GM21619 (cell line): Measurements from ENCODE around the gene NOP56.

Experiments
- ATAC-seq: cut with Tn5 transposase; IDR thresholded peaks from one replicate; pipeline ENCODE4 v1.9.1; 2021; ENCODE audit not compliant: unreplicated experiment

Gene NOP56, protein sequence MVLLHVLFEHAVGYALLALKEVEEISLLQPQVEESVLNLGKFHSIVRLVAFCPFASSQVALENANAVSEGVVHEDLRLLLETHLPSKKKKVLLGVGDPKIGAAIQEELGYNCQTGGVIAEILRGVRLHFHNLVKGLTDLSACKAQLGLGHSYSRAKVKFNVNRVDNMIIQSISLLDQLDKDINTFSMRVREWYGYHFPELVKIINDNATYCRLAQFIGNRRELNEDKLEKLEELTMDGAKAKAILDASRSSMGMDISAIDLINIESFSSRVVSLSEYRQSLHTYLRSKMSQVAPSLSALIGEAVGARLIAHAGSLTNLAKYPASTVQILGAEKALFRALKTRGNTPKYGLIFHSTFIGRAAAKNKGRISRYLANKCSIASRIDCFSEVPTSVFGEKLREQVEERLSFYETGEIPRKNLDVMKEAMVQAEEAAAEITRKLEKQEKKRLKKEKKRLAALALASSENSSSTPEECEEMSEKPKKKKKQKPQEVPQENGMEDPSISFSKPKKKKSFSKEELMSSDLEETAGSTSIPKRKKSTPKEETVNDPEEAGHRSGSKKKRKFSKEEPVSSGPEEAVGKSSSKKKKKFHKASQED

DNA sequence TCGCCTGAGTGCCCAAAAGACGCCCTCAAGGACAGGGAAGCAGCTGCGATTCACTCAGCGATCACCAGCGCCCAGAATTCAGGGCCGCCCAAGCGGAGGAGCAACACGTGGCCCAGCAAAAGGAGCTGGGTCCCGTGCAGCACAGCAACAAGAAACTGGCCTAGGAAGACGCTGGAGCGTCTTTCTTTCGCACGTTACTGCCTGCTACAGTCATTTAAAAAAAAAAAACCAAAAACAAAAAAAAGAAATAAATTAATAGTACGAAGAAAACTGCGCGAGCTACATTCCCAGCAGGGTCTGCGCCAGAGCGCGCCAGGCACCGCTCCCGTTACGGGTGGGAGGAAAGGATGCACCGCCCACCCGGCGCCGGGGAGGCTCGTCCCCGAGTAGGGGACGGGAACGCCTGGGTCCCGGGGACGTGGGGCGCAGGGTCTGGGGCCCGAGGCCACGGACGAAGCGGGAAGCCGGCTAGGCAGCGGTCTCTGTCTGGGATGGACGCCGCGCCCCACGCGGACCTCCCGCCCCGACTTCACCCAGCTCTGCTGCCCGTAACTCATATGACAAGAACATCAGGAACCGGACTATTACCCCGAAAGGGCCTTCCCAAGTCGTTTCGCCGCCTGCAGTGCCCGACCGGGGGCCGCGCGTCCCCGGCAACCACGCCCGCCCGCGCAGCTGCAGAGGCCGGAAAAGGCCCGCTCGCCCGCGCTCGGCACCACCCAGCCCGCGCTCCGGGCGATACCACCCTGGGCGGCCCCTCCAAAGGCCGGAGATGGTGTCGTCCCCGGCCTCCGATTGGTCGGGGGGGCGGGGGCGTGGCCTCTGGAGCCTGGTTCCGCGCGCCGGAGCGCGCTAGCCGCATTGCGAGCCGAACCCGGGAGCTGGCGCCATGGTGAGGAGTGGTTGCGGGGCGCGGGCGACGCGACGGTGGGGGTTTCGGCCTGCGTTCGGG is at the start of gene NOP56:
NOP56 (plus strand) TSS at position 861 of the 952 bp plus-strand sequence; CDS start at position 890, 29 bp downstream.
- peak; percentile 83 for ATAC-seq

- no peak for ATAC-seq
Observed at GRCh38 chr20:2602746-2603145, 49.7 kb upstream of the NOP56 start.

DNA sequence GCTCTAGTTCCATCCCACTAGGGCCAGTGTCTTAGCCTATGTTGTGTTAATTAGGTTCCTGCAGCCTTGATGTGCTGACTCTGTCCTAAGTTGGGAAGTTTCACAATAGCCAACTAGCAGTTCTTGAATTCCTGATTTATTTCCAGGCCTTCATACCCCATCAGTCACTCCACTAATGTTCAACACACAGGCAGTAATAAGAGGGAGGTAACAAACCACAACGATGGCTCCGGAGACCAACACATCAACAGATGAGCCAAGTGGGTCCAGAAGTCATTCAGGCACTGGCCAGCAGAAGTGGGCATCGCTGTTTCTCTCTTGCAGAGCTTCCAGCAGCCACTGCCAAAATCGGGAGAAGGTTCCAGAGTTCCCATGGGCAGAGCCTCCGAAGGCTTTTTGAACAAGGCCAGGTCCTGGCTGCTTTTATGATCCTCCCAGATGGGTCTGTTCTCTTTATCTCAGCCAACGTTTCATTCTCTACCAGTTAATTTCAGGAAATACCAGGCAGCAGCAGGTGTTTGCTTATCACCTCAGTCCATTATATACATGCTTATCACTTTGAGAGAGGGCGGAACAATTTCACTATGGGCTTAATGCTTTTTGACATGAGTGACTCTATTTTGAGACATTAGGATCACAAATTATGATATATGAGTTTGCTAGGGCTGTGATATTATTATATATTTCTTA is 48.5 kb upstream of the NOP56 start:
- ATAC-seq = no peak

- ATAC-seq = no peak
Observed at GRCh38 chr20:2604506-2604835, 48.0 kb upstream of the NOP56 start.

DNA sequence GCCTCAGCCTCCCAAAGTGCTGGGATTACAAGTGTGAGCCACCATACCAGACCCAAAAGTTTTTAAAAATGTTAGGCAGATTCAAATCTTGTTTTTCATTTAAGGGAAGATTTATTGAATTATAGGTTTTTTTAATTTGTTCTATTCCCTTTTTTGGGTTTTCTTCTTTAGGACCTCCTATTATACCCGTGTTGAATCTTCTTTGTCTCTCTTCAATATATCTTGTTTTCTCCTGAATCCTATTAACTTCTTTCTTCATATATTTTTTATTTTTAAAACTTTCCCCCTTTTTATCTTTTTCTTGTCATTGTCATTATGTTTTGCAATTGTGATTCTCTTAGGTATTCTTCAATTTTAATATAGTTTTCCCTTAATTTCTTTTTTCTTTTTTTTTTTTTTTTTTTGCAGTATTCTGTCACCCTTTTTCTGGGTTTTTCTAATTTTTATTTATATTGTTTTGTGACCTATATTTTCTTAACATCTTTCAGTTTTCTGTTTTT is 45.9 kb upstream of the NOP56 start:
- ATAC-seq = no peak

GRCh38 chr20:2610326-2610725 is 42.1 kb upstream of the NOP56 start:
- ATAC-seq = no peak

DNA sequence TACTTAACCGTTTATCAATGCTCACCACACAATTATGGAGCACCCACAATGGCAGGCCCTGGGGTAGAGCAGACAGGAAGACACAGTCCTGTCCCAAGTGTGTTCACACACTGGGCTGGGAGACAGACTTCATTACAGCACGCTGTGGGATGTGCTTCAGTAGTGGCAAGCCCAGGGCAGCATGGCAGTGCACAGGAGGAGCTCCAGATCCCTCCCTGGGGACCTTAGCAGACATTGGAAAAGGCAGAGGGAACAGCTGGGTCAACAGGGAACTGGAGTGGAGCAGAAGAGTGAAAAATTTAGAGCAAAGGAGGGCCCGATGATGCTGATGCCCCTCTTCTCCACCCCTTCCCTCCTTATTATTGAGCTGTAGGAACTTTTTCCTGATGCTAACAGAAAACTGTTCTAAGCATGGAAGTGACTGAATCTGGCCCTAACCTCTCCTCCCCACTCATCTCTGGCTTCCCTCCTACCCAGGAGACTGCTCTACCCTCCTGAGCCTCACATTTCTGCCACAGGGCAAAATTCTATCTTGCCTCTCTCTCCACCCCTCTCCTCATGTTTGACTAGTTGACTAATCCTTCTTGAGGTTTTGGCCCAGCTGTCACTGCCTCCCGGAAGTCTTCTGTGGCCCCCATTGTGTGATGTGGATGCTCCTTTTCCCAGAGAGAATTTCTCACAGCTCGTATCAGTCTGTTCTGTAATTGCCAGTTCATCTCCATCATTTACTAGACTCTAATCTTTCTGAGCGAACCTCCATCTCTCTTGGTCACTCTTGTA is 41.3 kb upstream of the NOP56 start:
- no peak for ATAC-seq

DNA sequence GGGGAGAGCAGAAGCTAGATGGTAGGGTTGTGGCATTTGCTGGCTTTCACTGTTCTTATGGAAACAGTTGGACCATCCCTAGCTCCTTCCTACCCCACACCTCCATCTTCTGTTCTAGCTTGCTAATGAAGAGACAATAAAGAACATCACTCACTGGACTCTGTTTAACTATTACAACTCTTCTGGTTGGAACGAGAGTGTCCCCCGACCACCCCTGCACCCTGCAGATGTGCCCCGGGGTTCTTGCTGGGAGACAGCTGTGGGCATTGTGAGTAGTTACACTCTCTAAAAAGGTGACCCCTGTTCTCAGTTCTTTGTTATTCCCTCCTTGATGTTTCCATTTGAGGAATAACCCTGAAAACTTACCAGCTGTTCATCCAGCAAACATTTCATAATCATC is 40.4 kb upstream of the NOP56 start:
- ATAC-seq = no peak

- ATAC-seq = no peak
Observed at GRCh38 chr20:2616634-2617033, 35.8 kb upstream of the NOP56 start.

DNA sequence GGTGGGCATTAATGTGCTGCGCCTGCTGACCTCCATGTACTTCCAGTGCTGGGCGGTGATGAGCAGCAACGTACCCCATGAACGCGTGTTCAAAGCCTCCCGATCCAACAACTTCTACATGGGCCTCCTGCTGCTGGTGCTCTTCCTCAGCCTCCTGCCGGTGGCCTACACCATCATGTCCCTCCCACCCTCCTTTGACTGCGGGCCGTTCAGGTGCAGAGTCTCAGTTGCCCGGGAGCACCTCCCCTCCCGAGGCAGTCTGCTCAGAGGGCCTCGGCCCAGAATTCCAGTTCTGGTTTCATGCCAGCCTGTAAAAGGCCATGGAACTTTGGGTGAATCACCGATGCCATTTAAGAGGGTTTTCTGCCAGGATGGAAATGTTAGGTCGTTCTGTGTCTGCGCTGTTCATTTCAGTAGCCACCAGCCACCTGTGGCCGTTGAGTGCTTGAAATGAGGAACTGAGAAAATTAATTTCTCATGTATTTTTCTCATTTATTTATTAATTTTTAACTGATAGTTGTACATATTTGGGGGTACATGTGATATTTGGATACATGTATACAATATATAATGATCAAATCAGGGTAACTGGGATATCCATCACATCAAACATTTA is 35.2 kb upstream of the NOP56 start:
- no peak for ATAC-seq

- no peak for ATAC-seq
Observed at GRCh38 chr20:2618815-2619214, 33.6 kb upstream of the NOP56 start.

DNA sequence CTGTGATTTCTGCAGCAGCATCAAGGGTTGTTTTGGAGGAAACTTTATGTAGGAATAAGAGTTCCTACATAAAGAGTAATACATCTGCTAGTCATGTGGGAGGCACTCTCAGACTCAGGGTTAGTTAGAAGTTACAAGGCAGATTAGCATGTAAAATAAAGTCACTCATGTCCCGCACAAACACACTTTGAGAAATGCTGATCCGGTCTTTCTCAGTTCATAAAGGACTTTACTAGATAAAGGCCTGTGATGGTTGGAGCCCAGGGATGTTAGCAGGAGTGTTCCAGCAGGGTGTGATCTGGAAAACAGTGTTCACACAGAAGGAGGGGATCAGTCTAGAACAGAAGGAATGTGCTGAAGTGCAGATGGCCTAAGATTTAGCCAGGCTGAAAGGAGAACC is 33.1 kb upstream of the NOP56 start:
- no peak for ATAC-seq

DNA sequence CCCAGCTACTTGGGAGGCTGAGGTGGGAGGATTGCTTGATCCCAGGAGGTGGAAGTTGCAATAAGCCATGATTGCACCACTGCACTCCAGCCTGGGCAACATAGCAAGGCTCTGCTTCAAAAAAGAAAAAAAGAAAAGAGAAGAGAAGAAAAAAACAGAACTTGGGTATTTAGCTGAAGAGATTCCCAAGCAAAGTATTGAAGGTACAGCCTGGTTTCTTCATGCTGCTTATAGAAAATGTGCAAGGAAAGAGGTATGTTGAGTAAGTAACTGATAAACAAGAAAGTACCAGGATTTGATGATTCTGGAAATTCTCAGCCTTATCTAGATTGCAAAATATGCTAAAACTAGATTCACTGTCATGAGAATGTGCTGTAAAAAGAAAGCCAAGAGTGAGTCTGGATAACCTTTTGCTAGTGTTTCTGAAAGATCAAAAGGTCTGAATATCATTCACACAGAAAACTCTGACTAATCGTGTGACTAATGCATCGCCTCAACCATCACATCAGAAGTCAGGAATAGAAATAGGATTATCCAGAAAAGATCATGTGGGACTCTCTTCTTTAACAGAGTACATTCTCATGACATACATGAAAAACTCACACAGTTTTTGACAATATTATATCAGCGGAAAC is 32.4 kb upstream of the NOP56 start:
- no peak for ATAC-seq

GRCh38 chr20:2624190-2624589 is 28.2 kb upstream of the NOP56 start:
- no peak for ATAC-seq

GRCh38 chr20:2625062-2625461 is 27.4 kb upstream of the NOP56 start:
- no peak for ATAC-seq

DNA sequence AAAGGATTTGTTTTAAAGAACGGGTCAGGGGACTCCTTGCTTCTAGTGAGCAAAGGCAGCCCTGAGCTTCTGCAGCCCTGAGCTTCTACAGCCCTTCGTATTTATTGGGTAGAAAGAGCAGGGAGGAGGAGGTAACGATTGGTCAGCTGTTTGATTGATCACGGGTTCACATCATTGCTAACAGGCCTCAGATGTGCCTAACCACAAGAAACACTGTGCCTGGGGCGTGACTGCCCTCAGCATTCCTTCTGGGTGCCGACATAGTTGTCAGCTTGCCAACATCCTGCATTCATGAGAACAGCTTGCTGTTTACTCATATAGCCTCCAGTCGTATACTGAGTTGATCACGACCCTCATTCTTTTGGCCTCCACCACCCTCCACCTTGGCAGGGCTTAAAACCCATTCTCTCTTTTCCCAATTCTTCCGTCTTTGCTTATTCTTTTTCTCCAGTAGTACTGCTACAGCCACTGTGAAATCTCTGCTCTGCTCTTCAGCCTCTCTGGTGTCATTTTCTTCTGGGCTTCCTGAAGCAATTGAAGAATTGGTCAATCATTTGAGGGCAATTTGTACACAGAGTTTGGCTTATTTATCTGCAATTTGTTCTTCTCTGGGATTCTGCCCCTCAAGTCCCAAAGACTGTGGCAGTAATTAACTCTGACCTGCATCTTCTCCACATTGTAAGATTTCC is 25.4 kb upstream of the NOP56 start:
- ATAC-seq = no peak

DNA sequence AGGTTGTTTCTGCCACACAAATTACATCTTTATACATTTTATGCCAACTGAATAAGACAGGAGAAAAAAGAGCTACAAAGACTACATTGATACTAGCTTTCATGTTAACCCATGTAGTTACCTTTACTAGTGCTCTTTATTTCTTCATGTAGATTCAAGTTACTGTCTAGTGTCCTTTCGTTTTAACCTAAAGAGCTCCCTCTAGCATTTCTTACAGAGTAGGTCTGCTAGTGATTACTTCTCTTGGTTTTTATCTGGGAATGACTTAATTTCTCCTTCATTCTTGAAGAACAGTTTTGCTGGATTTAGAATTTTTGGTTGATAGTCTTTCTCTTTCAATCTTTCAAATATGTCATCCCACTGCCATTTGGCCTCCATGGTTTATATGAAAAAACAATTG is 21.2 kb upstream of the NOP56 start:
- no peak for ATAC-seq

DNA sequence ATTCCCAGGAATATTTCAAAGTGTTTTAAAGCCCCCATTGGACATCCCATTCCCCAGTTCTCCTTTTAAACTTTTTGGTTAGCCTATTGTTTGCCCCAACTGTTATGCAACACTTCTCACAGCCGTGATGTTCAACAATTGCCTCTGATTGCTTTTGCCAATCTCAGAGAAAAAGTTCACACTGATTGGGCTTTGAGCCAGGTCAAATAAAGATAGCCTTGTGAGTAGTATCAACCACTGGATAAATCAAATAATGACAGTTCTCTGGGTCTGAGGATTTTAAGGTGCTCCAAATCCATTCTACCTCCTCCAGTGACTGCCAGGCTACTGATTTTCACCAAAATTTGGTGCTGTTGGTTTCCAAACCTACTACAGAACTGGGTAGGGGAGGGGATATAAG is 19.1 kb upstream of the NOP56 start:
- no peak for ATAC-seq

GRCh38 chr20:2637246-2637645 is 15.2 kb upstream of the NOP56 start:
- no peak for ATAC-seq
